CD4-positive, alpha-beta T cell treated with Interleukin-2 at 100 ng/mL for 4 hours (primary cell): ENCODE data around the gene TMEM263.
"Not testable (repeated sequence)": the region's sequence is repeated elsewhere in the genome, so short reads cannot be mapped to it uniquely, and the experiment has no call there.

Experiments
- DNase-seq: peaks from one replicate; pipeline ENCODE4 v3.0.0-alpha.2; 2020; ENCODE audit warnings: low spot score

The TMEM263 gene

GRCh38 chr12:106955377-106956047, at the start of gene TMEM263:
TSS of gene TMEM263 (plus strand) at chr12:106955907. CDS start at chr12:106967117, 11,210 bp downstream.
- peak; percentile 95 for DNase-seq

- no peak for DNase-seq
These were observed 49.0 kb upstream of the TMEM263 start for GRCh38 chr12:106906715-106907114.

- DNase-seq = no peak
These were observed 48.3 kb upstream of the TMEM263 start for GRCh38 chr12:106907411-106907810.

- DNase-seq = no peak
These were observed 47.9 kb upstream of the TMEM263 start for GRCh38 chr12:106907846-106908245.

- no peak for DNase-seq
These were observed 47.1 kb upstream of the TMEM263 start for GRCh38 chr12:106908561-106908960.

- no peak for DNase-seq
These were observed 45.5 kb upstream of the TMEM263 start for GRCh38 chr12:106910202-106910601.

GRCh38 chr12:106911581-106911980, 44.1 kb upstream of the TMEM263 start:
- DNase-seq = no peak

GRCh38 chr12:106913456-106913855, 42.3 kb upstream of the TMEM263 start:
- DNase-seq = no peak

- DNase-seq = peak; percentile 1
These were observed 40.7 kb upstream of the TMEM263 start for GRCh38 chr12:106914796-106915634.

GRCh38 chr12:106915635-106916026, 40.1 kb upstream of the TMEM263 start:
- DNase-seq = no peak

- no peak for DNase-seq
These were observed 38.2 kb upstream of the TMEM263 start for GRCh38 chr12:106917503-106917902.

- DNase-seq = no peak
These were observed 37.0 kb upstream of the TMEM263 start for GRCh38 chr12:106918746-106919145.

GRCh38 chr12:106919910-106920544, 35.7 kb upstream of the TMEM263 start:
- peak; percentile 57 for DNase-seq

- DNase-seq = not testable (repeated sequence)
These were observed 33.7 kb upstream of the TMEM263 start for GRCh38 chr12:106921976-106922375.

- not testable (repeated sequence) for DNase-seq
These were observed 32.1 kb upstream of the TMEM263 start for GRCh38 chr12:106923594-106923993.

GRCh38 chr12:106924268-106924861, 31.3 kb upstream of the TMEM263 start:
- no peak for DNase-seq

GRCh38 chr12:106926657-106927056, 29.1 kb upstream of the TMEM263 start:
- no peak for DNase-seq

- DNase-seq = no peak
These were observed 21.4 kb upstream of the TMEM263 start for GRCh38 chr12:106934277-106934676.

- no peak for DNase-seq
These were observed 14.1 kb upstream of the TMEM263 start for GRCh38 chr12:106941481-106942156.

GRCh38 chr12:106942775-106943174, 12.9 kb upstream of the TMEM263 start:
- DNase-seq = no peak

GRCh38 chr12:106945261-106945851, 10.4 kb upstream of the TMEM263 start:
- no peak for DNase-seq
